ENCODE data around the gene PPIF.
"Not testable (repeated sequence)": the region's sequence is repeated elsewhere in the genome, so short reads cannot be mapped to it uniquely, and the experiment has no call there.

PPIF gene

GRCh38 chr10:79332610-79333315 is 14.5 kb upstream of the PPIF start:
- not testable (repeated sequence) for DNase-seq

GRCh38 chr10:79333513-79333912 is 13.8 kb upstream of the PPIF start:
- no peak for DNase-seq

GRCh38 chr10:79334573-79334972 is 12.7 kb upstream of the PPIF start:
- no peak for DNase-seq

- DNase-seq: no peak
These were observed 12.2 kb upstream of the PPIF start for GRCh38 chr10:79335094-79335469.

- no peak for DNase-seq
These were observed 11.6 kb upstream of the PPIF start for GRCh38 chr10:79335470-79336235.

GRCh38 chr10:79336276-79336675 is 11.0 kb upstream of the PPIF start:
- DNase-seq: no peak

- DNase-seq: no peak
These were observed 10.5 kb upstream of the PPIF start for GRCh38 chr10:79336739-79337138.

- DNase-seq: not testable (repeated sequence)
These were observed 9.3 kb upstream of the PPIF start for GRCh38 chr10:79337783-79338469.

GRCh38 chr10:79339266-79339665 is 8.0 kb upstream of the PPIF start:
- DNase-seq: no peak

- no peak for DNase-seq
These were observed 6.5 kb upstream of the PPIF start for GRCh38 chr10:79340646-79341244.

- no peak for DNase-seq
These were observed 4.9 kb upstream of the PPIF start for GRCh38 chr10:79342295-79342761.

GRCh38 chr10:79342811-79343561 is 4.3 kb upstream of the PPIF start:
- no peak for DNase-seq

- DNase-seq: no peak
These were observed 2.6 kb upstream of the PPIF start for GRCh38 chr10:79344502-79345195.

- DNase-seq: no peak
These were observed 1.8 kb upstream of the PPIF start for GRCh38 chr10:79345241-79346011.

- no peak for DNase-seq
These were observed 1.3 kb upstream of the PPIF start for GRCh38 chr10:79346012-79346340.

GRCh38 chr10:79346388-79347225 is 662 bp upstream of the PPIF start:
- no peak for DNase-seq

- peak; percentile 71 to 78 for DNase-seq
These were observed 798 bp downstream of the PPIF start for GRCh38 chr10:79347894-79348639.

GRCh38 chr10:79348640-79348988 is 1.3 kb downstream of the PPIF start:
- DNase-seq: no peak

- DNase-seq: no peak
These were observed 1.8 kb downstream of the PPIF start for GRCh38 chr10:79349072-79349491.

All from stimulated activated CD4-positive, alpha-beta T cell treated with anti-CD3 and anti-CD28 coated beads, Interleukin-4, amount 100 ng/mL, for 4 hours (primary cell).